ENCODE data around the gene AMER1.

The AMER1 gene

DNA sequence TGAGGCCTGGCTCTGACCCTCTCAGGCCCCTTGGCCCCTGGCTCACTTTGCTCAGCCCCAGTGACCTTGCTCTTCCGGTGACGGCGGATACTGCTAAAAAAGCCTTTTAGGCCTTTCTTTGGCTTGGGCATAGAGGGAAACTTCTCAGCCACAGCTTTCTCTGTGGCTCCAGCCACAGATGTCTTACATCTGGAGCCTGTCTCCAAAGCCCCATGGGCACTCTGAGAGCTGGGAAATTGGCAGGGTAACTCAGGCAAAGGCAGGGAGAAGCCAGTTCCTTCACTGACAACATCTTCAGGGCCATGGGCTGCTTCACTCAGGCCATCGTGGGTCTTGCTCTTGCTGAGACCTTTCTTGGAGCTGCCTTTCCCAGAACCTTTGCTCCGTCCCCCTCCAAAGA is 12.8 kb downstream of the AMER1 start:
- no peaks in the 10 kb centered on the region for H3K36me3 ChIP-seq (ENCODE audit: low read length)
- H3K79me2 ChIP-seq (ENCODE audit: insufficient read depth, low read length): no peaks in the 10 kb centered on the region
- no peak overlapping the region for H3K9ac ChIP-seq (ENCODE audit: low read length)
- no peaks in the 10 kb centered on the region for H4K20me1 ChIP-seq (ENCODE audit: low read depth, low read length)
- no peak overlapping the region for H2AFZ ChIP-seq (ENCODE audit: low read depth, low read length, severe bottlenecking)
- TF ChIP-seq EZH2phosphoT487 (conservative IDR thresholded peaks at IDR 0.05; ENCODE audit: low read length): no peak
- TF ChIP-seq, protein P1, sequence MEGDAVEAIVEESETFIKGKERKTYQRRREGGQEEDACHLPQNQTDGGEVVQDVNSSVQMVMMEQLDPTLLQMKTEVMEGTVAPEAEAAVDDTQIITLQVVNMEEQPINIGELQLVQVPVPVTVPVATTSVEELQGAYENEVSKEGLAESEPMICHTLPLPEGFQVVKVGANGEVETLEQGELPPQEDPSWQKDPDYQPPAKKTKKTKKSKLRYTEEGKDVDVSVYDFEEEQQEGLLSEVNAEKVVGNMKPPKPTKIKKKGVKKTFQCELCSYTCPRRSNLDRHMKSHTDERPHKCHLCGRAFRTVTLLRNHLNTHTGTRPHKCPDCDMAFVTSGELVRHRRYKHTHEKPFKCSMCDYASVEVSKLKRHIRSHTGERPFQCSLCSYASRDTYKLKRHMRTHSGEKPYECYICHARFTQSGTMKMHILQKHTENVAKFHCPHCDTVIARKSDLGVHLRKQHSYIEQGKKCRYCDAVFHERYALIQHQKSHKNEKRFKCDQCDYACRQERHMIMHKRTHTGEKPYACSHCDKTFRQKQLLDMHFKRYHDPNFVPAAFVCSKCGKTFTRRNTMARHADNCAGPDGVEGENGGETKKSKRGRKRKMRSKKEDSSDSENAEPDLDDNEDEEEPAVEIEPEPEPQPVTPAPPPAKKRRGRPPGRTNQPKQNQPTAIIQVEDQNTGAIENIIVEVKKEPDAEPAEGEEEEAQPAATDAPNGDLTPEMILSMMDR (IDR thresholded peaks at IDR 0.05; ENCODE audit: insufficient read depth, low read length, poor library complexity, severe bottlenecking): no peak
- no peaks in the 10 kb centered on the region for H3K9me2 ChIP-seq (replicated peaks; ENCODE audit: insufficient read depth, low read length)
- no peaks in the 10 kb centered on the region for H3K9me3 ChIP-seq (ENCODE audit: insufficient read depth, low read length)
- H3K27ac ChIP-seq (ENCODE audit: low read depth, low read length): no peak overlapping the region
- no peak overlapping the region for H3K4me3 ChIP-seq (ENCODE audit: insufficient read depth, low read length, poor library complexity, severe bottlenecking)
- H3K4me2 ChIP-seq (ENCODE audit: low read depth, low read length, poor library complexity, severe bottlenecking): no peak overlapping the region
- no peaks in the 10 kb centered on the region for H3F3A ChIP-seq (ENCODE audit: insufficient read depth)
- H3K27me3 ChIP-seq (ENCODE audit: low read length): no peaks in the 10 kb centered on the region

DNA sequence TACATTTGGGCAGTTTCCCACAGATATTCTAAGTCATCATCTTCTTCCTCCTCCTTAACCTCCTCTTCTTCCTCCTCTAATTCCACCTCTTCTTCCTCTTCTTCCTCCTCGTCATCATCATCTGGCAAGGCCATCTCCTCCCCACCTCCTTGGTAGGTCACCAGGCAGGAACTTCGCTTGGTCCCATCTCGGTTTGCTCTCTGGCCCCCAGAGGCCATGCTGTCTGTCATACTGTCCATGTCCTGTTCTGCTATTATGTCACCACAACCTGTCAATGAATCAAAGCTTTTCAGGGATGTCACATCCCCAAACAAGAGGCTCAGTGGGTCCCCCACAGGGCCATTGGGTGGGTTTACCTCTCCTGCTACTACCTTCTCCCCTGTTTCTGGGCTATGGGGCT is 13.5 kb downstream of the AMER1 start:
- TF ChIP-seq EZH2phosphoT487 (conservative IDR thresholded peaks at IDR 0.05; ENCODE audit: low read length): no peak
- TF ChIP-seq, protein P1 (IDR thresholded peaks at IDR 0.05; ENCODE audit: insufficient read depth, low read length, poor library complexity, severe bottlenecking): no peak
- Histone ChIP-seq H3F3A (ENCODE audit: insufficient read depth) (no peaks in the 10 kb centered on the region), H3K27me3 (ENCODE audit: low read length) (no peaks in the 10 kb centered on the region), H3K4me3 (ENCODE audit: insufficient read depth, low read length, poor library complexity, severe bottlenecking) (no peak overlapping the region), H4K20me1 (ENCODE audit: low read depth, low read length) (no peaks in the 10 kb centered on the region), H2AFZ (ENCODE audit: low read depth, low read length, severe bottlenecking) (no peak overlapping the region), H3K36me3 (ENCODE audit: low read length) (no peaks in the 10 kb centered on the region), H3K9me3 (ENCODE audit: insufficient read depth, low read length) (no peaks in the 10 kb centered on the region), H3K4me2 (ENCODE audit: low read depth, low read length, poor library complexity, severe bottlenecking) (no peak overlapping the region), H3K79me2 (ENCODE audit: insufficient read depth, low read length) (no peaks in the 10 kb centered on the region), H3K27ac (ENCODE audit: low read depth, low read length) (no peak overlapping the region), H3K9ac (ENCODE audit: low read length) (no peak overlapping the region), H3K9me2 (replicated peaks; ENCODE audit: insufficient read depth, low read length) (no peaks in the 10 kb centered on the region)

DNA sequence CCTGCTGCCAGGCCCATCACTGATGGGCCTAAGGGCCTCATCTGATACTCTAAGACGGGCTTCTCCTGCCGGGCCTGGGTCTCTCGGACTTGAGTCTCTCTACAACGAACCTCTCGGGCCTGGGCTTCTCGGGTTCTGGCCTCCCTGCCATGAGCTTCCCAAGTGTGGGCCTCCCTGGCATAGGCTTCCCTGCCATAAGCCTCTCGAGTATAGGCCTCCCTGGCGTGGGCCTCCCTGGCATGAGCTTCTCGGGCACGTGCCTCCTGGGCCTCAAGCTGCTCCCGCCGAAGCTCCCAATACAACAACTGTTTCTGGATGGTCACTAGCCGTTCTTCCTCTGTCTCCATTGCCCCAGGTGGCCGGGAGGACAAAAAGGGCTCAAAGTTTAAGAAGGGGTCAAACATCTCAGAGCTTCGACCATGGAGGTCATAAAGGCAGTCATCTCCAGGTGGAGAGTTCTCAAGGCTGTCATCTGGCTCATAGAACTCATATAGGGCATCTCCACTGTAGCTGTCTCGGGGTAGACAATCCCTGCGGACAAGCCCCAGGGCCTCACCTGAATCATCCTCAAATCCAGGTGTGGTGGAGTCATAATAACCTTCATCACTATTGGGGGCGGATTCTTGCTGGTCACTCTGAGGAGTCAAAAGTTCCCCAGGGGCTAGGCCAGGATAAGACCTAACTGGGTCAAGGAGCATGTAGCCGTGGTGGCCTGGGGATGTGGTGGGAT is 14.1 kb downstream of the AMER1 start:
- Histone ChIP-seq H3K36me3 (ENCODE audit: low read length) (no peaks in the 10 kb centered on the region), H3K9me2 (replicated peaks; ENCODE audit: insufficient read depth, low read length) (no peaks in the 10 kb centered on the region), H3K9ac (ENCODE audit: low read length) (no peak overlapping the region), H3F3A (ENCODE audit: insufficient read depth) (no peaks in the 10 kb centered on the region), H2AFZ (ENCODE audit: low read depth, low read length, severe bottlenecking) (no peak overlapping the region), H3K27ac (ENCODE audit: low read depth, low read length) (no peak overlapping the region), H3K79me2 (ENCODE audit: insufficient read depth, low read length) (no peaks in the 10 kb centered on the region), H3K4me3 (ENCODE audit: insufficient read depth, low read length, poor library complexity, severe bottlenecking) (no peak overlapping the region), H3K27me3 (ENCODE audit: low read length) (no peaks in the 10 kb centered on the region), H3K4me2 (ENCODE audit: low read depth, low read length, poor library complexity, severe bottlenecking) (no peak overlapping the region), H4K20me1 (ENCODE audit: low read depth, low read length) (no peaks in the 10 kb centered on the region), H3K9me3 (ENCODE audit: insufficient read depth, low read length) (no peaks in the 10 kb centered on the region)
- no peak for TF ChIP-seq EZH2phosphoT487 (conservative IDR thresholded peaks at IDR 0.05; ENCODE audit: low read length)
- TF ChIP-seq, protein P1 (IDR thresholded peaks at IDR 0.05; ENCODE audit: insufficient read depth, low read length, poor library complexity, severe bottlenecking): no peak
